Measurements from ENCODE around the gene PRKCB. TPM values are rescaled to one million over a fixed set of nuclear protein-coding genes. Genes with fewer than 3 reads are reported as not detected.

Gene PRKCB
- total and polyA plus RNA-seq, 2 experiments from 2014 or later = 3.7 to 16.4 TPM

GRCh38 chr16:24149102-24149501 lies 313.3 kb downstream of the PRKCB start:
- Histone ChIP-seq H2AFZ (no peak overlapping the region), H3K4me1 (ENCODE audit: insufficient read depth) (peaks cover 6% of the 10 kb centered on the region), H3F3A (replicated peaks; ENCODE audit: low read depth) (no peaks in the 10 kb centered on the region), H3K36me3 (ENCODE audit: insufficient read depth) (no peaks in the 10 kb centered on the region), H3K27ac (ENCODE audit: low read depth) (no peak overlapping the region), H4K20me1 (replicated peaks; ENCODE audit: insufficient read depth) (no peaks in the 10 kb centered on the region), H3K4me2 (no peak overlapping the region), H3K4me3 (no peak overlapping the region), H3K79me2 (replicated peaks; ENCODE audit: insufficient read depth) (no peaks in the 10 kb centered on the region), H3K27me3 (ENCODE audit: insufficient read depth) (no peaks in the 10 kb centered on the region), H3K9me2 (ENCODE audit: insufficient read depth) (0 out of 2 replicates have a peak, but pooled peaks cover 5% of the 10 kb centered on the region)
- H3K9me3 Mint-ChIP-seq = no peaks in the 10 kb centered on the region
- no peak overlapping the region for H3K4me3 Mint-ChIP-seq
- H3K27ac Mint-ChIP-seq = no peak overlapping the region
- no peak for ATAC-seq
- peaks cover 1% of the 10 kb centered on the region for H3K27me3 Mint-ChIP-seq (ENCODE audit: insufficient read depth, low read depth, poor library complexity)
- H3K4me1 Mint-ChIP-seq = peaks cover 14% of the 10 kb centered on the region
- TF ChIP-seq CREB1 (CRISPR knock-in tag; IDR thresholded peaks at IDR 0.05; ENCODE audit: low read depth) (no peak), STAT1 (IDR thresholded peaks at IDR 0.05; ENCODE audit: unreplicated experiment) (no peak), ETS1 (IDR thresholded peaks at IDR 0.05) (no peak)
- H3K36me3 Mint-ChIP-seq (ENCODE audit: low read depth) = no peaks in the 10 kb centered on the region; the same call in 2 of the 3 replicates
- no peak for DNase-seq (ENCODE audit: low spot score)

GRCh38 chr16:24150282-24150681 lies 314.5 kb downstream of the PRKCB start:
- TF ChIP-seq EZH2phosphoT487 (IDR thresholded peaks at IDR 0.05; ENCODE audit: unreplicated experiment) (no peak), POLR2AphosphoS5 (IDR thresholded peaks at IDR 0.05; ENCODE audit: low read depth) (no peak), REST (IDR thresholded peaks at IDR 0.05; ENCODE audit: unreplicated experiment) (no peak), ZNF462 (CRISPR knock-in tag; IDR thresholded peaks at IDR 0.05) (no peak), STAT1 (IDR thresholded peaks at IDR 0.05; ENCODE audit: unreplicated experiment) (no peak)
- Histone ChIP-seq H3K27ac (ENCODE audit: low read depth) (no peak overlapping the region), H3K4me1 (ENCODE audit: insufficient read depth) (peaks cover 6% of the 10 kb centered on the region), H3K36me3 (ENCODE audit: insufficient read depth) (no peaks in the 10 kb centered on the region), H3K4me3 (no peak overlapping the region), H3K4me2 (no peak overlapping the region), H4K20me1 (replicated peaks; ENCODE audit: insufficient read depth) (no peaks in the 10 kb centered on the region), H3K9me2 (ENCODE audit: insufficient read depth) (0 out of 2 replicates have a peak, but pooled peaks cover 5% of the 10 kb centered on the region), H3K27me3 (ENCODE audit: insufficient read depth) (no peaks in the 10 kb centered on the region), H3K79me2 (replicated peaks; ENCODE audit: insufficient read depth) (no peaks in the 10 kb centered on the region), H3F3A (replicated peaks; ENCODE audit: low read depth) (no peaks in the 10 kb centered on the region), H2AFZ (no peak overlapping the region)
- Mint-ChIP-seq H3K9me3 (no peaks in the 10 kb centered on the region), H3K36me3 (ENCODE audit: low read depth) (no peaks in the 10 kb centered on the region; the same call in 1 of the 3 replicates), H3K27ac (no peak overlapping the region), H3K27me3 (ENCODE audit: insufficient read depth, low read depth, poor library complexity) (peaks cover 1% of the 10 kb centered on the region), H3K4me3 (no peak overlapping the region), H3K4me1 (peaks cover 14% of the 10 kb centered on the region)
- ATAC-seq (no peak), DNase-seq (ENCODE audit: low spot score) (no peak)
